Limb (tissue), 2 donors: ENCODE results near the gene HNF1B.

ENCODE experiments used
- DNase-seq, 2 donors: peaks; one replicate each; pipeline ENCODE4 v3.0.0-alpha.2; 2016; ENCODE audit errors: extremely low spot score in 2 of 2

The HNF1B gene

DNA sequence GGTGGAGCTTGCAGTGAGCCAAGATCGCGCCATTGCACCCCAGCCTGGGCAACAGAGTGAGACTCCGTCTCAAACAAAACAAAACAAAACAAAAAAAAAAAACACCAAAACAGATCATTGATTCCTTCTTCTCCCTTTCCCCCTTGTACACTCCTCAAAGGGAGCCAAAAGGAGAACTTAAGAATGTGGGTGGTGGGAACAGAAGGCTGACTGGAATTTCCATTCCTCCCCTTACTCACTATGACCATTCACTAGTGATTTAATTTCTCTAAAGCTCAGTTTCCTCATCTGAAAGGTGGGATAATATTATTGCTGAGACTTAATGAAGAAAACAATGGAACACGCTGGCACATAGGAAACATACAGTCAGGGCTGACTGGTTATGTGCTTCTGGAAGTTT, 17.1 kb upstream of the HNF1B start:
- DNase-seq: no peak

DNA sequence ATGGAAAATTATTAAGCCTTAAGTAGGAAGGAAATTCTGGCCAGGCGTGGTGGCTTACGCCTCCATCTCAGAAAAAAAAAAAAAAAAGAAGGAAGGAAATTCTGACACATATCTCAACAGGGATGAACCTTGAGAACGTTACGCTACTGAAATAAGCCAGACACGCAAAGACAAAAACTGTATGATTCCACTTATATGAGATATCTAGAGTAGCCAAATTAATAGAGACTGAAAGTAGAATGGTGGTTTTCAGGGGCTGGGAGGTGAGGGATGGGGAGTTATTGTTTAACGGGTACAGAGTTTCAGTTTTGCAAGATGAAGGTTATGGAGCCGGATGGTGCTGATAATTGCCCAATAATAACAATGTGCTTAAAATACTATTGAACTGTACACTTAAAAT, 16.2 kb upstream of the HNF1B start:
- no peak for DNase-seq

DNA sequence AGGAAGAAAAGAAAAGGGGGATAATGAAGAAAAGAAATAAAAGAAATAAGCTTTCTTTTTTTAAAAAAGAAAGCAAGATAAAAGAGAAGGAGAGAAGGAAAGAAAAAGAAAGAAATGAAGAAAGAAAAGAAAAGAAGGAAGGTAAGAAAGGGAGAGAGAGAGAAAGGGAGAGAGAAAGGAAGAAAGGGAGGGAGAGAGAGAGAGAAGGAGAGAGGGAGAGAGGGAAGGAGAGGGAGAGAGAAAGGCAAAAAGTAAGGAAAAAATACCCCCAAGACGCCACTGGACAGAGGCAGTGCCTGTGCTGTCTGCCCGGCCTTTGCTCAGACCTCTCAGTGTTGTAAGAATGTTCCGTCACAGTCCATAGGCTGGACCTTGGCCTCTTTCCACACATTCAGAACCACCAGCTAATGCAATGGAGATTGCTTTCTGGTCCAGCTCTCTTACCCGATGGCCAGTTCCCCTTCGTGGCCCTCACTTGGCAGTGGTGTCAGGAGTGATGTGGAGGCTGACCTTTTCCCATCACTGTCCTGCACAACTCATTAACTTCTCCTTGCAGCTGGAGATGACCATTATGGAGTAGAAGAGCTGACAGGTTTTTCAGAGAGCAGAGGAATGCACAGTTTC, 14.3 kb upstream of the HNF1B start:
- no peak for DNase-seq

DNA sequence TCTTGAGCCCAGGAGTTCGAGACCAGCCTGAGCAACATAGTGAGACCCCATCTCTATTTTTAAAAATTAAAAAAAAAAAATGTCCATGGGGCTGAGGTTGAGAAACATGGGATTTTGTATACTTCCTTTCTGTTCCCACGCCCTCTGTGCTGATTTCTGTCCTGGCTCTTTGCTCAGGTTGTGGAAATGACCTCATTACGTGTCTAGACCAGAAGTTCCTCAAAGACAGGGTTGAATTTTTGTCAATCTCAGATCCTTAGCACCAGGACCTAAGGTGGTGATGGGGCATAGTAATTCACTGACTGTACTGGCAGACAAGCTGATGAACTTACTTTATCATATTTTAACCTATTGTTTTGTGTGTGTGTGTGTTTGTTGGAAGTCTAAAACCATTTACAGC, 11.2 kb upstream of the HNF1B start:
- no peak for DNase-seq

DNA sequence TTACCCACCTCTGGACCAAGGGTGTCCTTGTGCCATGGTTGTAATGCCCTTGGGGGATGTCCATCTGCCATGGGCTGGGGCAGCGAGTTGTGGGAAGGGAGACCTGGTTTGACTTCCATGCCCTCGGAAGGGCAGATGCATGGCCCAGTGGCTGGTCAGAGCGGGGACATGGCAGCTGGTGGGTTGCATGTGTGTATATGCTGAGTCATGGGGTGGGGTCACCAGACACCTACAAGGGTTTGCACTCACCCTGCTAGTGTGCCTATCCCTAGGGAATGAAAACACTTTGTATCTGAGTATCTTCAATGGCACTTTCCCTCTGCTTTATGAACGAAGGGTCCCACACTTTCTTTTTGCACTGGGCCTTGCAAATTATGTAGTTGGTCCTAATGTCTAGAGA, 10.6 kb upstream of the HNF1B start:
- no peak for DNase-seq

DNA sequence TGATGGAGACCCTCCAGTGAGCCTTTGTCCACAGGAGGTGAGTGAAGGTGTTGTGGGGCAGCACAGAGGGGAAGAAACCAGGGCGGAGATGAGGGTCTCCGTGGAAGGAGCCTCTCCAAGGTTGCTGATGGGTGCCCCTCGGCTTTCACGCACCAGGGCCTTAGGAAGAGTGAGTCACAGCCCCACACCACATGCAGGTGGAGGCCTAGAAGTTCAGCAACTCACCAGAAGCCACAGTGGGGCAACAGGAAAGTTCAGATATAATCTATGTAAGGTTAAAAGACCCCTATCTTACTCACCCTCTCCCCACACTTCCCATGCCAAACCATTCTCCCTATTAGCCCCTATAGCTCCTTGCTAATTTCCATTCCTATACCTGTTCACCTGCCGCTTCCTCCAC, 9.5 kb upstream of the HNF1B start:
- DNase-seq: no peak

DNA sequence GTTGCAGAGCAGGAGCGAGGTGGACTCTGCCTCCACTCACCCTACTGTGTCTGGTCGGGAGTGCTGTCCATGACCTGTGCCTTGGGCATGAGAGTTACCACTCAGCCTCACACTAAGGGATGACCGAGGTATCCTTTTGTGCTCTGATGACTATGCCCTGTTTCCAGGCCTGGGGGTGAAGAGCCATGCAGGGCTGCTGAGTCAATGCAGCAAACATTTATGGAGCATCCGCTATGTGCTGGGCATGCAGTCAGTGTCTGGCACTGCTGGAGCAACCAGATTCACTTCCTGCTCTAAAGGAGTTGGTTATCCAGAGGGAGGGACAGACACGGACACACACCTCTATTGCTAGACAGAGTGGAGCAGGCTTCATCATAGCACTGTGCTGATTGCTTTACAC, 7.6 kb upstream of the HNF1B start:
- no peak for DNase-seq

DNA sequence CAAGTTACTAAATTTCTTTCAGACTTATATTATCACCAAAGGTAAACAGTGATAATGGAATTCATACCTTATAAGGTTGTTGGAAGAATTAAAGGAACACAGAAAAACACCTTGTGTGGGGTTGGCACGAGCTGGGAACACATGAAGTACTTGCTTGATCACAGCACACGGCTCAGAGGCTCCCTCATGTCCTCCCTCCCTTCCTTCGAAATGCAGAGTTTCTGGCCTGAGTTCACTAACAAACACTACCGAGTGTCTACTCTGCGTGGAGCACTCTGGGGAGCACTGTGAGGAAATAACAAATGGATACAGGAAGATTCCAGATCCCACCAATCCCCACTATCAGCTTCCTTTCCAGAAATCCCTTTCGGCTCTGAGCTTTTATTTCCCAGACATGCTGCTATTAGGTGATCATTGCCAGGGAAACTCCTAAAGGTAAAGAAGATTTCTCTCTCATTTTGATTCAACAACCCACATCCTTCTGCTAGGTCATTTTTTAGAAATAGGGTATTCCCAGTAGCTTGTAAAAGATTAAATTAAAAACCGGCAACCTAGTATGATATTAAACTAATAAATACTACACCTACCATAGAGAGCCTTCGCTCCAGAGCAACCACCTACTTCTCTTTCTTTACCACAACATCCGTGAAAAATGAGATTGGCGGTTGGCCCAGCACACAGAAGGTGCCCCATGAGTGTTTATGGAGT, 6.1 kb upstream of the HNF1B start:
- no peak for DNase-seq

DNA sequence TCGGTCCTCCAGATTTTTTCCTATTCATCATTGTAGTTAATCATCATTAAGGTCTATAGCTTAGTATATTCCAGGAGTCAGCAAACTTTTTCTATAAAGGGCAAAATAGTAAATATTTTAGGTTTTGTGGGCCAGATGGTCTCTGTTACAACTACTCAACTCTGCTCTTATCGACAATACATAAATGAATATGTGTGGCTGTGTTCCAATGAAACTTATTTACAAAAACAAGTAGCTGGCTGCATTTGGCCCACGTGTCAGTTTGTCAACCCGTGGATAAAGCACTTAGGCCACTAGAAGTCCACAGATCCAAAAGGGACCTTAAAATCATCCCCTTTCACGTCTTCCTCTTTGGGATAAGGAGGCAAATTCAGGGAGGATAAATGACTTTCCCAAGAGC, 5.4 kb upstream of the HNF1B start:
- no peak for DNase-seq

DNA sequence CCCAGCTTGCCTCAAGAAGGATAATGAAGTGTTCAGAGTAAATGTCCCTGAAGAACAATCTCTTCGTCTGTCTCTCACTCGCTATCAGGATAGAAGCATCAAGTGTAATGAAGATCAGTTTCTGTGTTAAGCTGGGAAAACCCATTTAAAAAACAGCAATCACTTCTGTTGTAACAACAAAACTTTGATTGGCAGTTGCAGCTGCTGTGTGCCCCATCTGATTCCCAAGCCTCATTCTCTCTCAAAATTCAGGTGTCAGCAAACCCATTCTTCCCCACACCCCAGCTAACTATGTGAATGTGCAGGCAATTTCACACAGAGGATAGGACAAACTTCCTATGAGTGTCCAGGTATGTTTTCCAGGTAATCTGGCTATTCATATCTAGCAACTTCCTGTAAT, 2.4 kb upstream of the HNF1B start:
- DNase-seq: no peak

DNA sequence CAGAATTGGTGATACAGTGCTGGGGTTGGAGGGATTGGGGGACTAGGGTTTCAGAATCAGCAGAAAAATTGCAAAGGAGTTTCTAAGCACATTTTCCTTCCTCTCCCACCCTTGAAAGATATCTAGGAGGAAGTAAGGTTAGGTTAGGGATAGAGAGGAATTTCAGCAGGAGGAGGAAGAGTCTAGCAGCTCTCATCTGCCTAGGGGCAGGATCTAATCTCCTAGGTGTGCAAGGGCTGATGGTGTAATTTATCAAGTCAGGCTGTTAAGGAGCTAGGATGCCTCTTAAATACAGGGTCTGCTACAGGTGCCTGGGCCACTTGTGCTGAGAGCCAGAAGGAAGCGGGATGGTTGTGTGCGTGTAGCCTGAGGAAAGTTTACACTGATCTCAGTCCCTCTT, 1.8 kb upstream of the HNF1B start:
- DNase-seq: no peak

DNA sequence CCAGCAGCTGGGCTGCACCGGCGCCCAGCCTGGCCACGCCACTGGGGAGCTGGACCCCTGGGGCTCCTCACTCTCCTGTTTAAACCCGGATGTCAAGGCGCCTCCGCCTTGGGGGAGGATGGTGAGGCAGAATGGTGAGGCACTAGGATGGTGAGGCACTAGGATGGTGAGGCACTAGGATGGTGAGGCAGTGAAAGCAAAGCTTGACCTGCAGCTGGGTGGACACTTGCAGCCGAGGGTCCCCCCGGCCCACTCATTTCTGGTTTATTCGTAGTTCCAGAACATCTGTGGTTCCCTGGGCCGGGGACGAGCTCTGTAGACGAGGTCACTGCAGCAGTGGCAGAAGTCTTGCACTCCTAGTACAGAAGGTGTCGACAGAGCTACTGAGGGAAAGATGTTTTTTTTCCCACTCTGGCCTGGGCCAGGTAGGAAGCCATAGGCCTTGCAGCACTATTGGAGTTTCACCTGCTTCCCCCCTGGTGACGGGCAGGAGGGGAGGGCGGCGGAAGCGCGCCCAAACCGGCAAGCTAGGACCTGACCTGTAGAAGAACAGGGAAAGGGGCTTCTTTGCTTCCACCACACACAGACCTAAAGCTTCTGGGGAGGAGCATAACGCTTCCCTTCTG, 1.1 kb upstream of the HNF1B start:
- DNase-seq: no peak

DNA sequence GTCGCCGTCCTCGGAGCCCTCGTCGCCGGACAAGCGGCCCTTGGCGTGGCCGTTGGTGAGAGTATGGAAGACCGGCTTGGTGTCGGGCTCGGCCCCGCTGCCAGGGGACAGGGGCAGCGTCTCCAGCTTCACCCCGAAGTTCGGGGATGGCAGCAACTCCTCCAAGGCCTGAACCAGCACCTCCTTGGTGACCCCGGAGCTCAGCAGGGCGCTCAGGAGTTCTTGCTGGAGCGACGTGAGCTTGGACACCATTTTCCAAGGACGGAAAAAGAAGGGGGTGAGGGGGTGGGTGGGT, 279 bp downstream of the HNF1B start:
- DNase-seq: no peak

DNA sequence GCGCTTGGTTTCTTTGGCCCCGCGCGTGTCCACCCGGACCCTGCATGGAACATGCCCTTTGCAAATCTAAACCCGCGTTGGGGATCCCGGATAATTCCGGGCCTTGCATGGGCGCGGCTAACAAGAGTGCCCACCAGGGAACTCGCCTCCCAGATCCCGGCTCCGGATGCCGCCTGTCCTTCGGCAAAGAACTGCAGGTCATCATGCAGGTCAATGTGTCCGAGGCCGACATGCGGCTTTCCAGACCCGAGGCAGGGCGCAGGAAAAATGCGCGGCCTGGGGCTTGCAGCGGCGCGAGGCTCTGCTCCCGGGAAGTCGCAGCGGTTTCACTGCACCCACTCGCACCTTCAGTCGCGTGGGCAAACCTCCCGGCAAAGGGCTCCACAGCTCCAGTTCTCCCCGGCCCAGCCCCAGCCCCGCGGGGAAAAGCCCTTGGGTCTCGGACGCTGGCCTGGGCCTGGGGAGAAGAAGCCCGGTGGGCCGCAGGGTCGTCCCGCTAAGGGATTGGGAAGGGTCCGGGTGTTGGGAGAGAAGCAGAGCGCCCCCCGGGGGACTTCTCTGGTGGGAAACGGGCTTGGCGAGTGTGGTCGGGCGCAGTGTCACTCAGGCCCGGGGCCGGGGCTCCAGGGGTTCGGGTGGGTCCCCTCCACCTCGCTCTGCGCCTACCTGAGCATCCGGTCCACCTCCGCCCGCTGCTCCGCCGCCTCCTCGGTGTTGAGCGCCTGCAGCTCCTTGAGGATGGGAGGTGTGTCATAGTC, 805 bp downstream of the HNF1B start:
- DNase-seq: peak in 1 of 2 donors; percentile 40

DNA sequence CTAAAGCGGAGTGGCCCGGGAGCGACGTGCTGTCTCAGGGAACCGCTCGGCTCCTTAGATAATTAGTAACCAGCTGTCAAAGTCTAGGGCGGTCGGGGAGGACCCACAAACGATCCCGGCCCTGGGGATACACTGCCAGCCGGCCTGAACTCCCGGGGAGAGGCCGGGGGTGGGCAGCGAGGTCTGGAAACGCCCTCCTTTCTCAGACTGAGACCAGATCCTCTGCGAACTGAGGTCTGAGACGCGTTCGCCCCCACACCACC, 1.3 kb downstream of the HNF1B start:
- no peak for DNase-seq

DNA sequence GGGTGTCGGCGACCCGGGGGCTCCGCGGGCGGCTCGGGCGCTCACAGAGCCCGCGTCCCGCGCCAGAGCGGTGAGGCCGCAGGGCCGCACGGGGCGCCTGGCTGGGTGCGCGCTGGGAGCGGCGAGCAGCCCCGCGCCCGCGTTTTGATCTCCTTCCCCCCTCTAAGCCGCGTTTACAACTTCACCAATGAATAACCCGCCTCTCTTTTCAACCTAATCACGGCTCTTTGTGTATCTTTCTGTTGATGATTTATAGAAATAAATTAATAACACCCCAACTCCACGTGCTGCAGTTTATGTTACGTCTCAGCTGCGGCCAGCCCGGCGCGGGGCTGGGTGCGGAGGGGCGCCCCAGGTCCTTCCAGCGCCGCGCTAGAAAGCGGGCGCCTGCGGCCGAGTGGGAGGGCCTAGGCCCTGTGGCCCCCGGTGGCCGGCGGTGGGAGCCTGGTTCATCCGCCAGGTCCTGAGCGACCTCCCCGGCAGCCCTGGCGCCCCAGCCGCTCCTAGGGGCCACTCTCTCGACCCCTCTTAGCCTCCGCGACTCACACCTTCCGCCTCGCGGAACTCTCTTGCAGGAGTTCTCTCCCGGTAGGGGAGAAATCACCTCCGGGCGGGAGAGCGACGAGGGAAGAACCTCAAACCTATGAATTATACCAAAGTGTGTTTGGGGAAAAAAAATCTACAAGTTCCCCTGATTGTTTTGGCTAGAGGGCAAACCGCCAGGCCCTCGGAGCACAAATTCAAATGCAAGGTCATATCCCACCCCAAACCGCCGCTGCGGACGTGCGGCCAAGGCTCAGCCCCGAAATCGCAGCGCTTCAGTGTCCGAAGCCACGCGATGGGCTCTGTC, 1.9 kb downstream of the HNF1B start:
- peak in 1 of 2 donors; percentile 47 for DNase-seq

DNA sequence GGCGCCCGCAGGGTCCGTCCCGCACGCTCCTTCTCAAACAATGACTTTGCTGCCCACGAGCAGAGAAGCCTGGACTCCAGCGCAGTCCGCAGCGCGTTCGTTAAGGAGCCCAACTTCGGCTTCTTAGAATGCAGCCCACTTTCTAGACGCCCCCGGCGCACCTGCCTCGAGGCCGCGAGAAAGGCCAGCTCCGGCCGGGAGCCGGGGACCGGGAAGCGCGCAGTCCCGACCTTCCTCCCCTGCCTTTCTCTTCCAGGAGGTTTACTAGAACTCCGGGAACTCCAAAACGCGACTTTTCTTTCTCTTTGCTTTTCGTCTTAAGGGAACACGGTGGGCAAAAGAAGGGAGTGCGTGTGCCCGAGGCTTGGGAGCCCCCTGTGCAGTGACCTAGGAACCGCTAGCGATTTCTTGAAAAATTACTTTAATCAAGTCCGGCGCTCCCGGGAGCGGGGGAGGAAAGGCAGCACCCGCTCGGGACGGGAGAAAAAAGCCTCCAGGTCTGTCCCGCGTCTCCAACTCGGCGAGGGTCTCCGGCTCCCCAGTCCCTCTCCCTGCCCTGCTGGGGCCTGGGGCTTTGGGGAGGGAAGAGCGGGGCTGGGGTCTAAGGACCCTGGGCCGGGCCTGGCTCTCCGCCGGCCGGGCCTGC, 2.6 kb downstream of the HNF1B start:
- DNase-seq: peak in 1 of 2 donors; percentile 56

DNA sequence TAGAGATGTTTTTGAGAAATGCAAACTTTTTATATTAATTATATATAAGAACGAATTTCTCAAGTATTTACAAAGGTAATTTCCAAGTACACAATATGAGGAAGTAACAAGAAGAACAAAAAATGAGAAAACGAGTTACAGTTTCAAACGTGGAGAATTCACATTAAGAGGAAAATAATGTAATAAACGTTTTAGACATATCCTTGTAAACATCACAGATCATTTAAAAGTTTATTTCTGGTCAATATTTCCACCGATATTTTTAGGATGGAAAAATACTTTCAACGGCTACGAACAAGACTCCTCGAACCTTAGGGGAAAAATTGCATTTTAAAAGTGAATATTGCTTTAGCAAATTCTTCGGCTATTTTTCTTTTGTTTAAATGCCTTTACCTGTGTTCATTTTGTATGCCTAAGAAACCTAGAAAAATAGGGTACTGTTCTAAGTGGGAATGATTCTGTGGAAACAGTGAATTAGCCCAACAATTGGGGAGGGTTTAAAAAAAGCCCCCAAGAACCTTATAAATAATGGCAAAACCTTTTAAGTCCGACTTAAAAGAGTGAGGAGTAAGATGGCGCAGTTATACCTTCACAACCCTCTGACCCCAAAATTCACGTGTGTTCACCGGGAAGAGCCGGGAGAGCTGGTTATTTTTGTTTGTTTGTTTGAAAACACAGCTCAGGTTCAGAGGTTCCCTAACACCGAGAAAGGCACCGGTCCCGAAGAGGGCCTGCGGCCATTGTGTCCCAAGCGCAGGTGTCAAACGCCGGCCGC, 3.3 kb downstream of the HNF1B start:
- DNase-seq: no peak

DNA sequence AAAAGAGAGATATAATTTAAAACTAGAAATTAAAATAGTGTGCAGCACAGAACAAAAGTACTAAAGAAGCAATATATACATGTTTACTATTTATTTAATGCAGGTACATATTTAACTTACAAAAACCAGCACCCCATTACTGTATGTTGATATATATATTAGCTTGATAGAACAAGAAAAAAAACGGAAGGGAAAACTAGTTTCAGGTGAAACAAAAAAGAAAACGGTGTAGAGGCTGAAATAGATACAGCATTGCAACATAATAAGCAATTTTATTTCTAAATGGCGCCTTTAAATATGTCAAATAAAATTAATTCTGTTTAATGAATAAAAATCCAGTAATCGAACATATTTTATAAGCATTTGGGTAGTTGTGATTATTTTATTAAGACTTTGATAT, 3.9 kb downstream of the HNF1B start:
- DNase-seq: no peak

DNA sequence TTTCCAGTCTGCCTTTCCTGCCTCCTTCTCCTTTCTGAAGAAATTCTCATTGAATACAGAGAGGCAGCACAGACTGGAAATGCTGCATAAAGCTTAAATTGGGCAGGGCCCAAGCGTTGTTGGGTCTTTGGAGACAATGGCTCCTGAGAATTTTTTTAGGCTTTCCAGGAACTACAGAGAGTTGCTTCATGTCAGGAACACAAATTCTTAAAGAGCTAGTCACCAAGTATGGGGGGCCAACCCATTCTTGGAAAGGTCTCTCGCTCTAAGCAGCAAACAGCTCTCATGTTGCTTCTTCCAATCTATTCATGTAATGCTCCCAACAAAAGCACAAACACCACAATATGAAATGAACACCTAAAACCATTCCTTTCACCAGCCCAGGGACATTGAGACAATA, 6.9 kb downstream of the HNF1B start:
- DNase-seq: no peak

DNA sequence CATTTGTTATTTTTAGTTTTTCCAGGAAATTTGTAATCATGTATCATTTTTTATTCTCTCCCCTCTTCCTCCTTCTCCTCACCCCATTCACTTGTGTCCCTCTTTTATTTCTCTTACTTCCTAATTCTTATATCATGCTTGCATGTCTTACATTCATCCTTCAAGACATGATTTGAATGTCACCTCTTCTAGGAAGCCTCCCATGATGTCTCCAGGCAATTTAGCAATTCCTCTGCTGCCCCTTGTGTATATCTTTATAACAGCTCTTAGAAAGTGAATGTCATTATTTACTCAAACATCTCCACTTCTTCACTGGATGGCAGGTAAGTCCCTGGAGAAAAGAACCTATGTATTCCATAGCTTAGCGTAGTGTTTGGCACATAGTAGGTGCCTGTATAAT, 7.8 kb downstream of the HNF1B start:
- DNase-seq: no peak
